GM21381 (cell line): ENCODE results near the gene ZNF792.
"Not testable (repeated sequence)": the region's sequence is repeated elsewhere in the genome, so short reads cannot be mapped to it uniquely, and the experiment has no call there.

Experiments used
- ATAC-seq: cut with Tn5 transposase; IDR thresholded peaks from one replicate; pipeline ENCODE4 v1.9.1; 2021; ENCODE audit warnings: mild to moderate bottlenecking, moderate library complexity; ENCODE audit not compliant: unreplicated experiment

Gene ZNF792

DNA sequence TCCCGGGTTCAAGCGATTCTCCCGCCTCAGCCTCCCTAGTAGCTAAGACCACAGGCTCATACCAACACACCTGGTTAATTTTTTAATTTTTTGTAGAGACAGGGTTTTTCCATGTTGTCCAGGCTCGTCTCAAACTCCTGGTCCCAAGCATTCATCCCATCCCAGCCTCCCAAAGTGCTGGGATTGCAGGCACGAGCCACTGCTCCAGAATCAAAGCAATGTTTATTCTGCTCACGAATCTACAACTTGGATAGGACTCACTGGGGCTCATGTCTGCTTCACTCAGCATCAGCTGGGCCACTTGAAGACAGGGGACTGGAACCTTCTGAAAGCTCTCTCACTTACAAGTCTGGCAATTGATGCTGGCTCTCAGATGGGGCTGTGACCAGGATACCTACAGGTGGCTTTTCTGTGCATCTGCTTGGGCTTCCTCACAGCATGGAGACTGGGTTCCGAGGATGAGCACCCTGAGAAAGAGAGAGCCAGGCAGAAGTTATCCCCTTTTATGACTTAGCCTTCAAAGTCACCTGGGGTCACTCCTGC, 8.2 kb upstream of the ZNF792 start:
- ATAC-seq, result no peak

DNA sequence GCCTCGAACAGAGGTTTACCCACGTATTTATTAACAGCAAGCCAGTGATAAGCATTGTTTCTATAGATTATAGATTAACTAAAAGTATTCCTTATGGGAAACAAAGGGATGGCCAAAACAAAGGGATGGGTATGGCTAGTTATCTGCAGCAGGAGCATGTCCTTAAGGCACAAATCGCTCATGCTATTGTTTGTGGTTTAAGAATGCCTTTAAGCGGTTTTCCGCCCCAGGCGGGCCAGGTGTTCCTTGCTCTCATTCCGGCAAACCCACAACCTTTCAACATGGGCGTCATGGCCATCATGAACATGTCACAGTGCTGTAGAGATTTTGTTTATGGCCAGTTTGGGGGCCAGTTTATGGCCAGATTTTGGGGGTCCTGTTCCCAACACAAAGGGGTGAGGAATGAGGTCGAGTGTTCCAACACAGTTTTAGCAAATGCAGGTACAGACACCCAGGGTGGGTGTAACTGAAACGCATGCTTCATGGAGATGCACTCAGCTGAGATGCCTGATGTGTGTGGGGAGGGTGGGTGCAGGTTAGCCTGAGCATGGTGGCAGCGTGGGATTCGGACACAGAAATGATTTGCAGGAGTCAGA, 6.3 kb upstream of the ZNF792 start:
- ATAC-seq, result not testable (repeated sequence)

DNA sequence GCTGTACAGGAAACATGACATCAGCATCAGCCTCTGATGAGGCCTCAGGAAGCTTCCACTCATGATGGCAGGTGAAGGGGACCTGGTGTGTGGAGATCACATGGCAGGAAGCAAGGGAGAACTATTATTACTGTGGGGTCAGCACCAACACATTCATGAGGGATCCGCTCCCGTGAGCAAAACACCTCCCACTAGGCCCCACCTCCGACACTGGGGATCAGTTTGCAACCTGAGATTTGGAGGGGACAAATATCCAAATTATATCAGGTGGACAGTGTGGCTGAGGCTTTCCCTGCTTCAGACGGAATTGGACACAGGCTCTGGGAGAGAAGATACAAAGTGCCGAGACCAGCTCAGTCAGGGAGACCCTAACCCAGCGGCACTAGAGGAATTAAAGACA, 5.7 kb upstream of the ZNF792 start:
- ATAC-seq, result no peak

DNA sequence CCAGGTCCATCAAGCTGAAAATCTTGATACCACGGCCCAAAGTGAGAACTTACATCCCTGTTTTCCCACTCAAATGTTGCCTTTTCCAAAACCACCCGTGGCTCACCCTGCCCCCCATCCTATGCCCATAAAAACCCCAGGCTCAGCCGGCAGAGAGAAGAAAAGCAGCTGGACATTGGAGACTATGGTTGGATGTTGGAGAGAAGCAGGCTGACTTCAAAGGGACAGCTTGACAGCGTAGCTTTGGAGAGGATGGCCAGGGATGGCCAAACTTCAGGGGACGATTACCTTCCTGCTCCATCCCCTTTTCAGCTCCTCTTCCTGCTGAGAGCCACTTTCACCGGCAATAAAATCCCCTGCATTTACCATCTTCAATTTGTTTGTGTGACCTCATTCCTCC, 3.5 kb upstream of the ZNF792 start:
- ATAC-seq, result no peak

DNA sequence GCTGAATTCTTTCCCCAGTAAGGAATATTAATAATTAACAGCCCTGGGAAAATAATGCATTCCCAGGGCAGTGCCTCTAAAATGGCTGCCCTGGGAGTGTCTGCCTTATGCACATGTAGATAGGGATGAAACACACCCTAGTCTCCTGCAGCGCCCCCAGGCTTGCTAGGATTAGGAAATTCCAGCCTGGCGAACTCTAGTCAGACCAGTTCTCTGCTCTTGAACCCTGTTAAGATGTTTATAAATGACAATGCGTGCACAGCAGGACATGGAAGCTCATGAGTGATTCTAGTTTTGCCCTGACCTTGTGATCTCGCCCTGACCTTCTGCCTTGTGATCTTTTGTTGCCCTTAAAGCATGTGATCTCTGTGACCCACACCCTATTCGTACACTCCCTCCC, 1.5 kb upstream of the ZNF792 start:
- not testable (repeated sequence) for ATAC-seq

DNA sequence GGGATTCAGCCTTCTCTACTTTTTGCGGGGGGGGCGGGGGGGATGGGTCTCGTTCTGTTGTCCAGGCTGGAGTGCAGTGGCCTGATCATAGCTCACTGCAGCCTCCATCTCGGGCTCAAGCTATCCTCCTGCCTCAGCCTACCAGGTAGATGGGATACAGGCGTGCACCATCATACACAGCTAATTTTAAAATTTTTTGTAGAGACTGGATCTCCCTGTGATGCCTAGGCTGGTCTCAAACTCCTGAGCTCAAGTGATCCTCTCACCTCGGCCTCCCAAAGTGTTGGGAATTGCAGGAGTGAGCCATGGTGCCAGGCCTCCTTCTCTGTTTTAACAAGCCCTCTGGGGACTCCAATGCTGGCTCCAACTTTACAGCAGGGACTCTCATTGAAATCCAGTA, 569 bp upstream of the ZNF792 start:
- ATAC-seq, result no peak

DNA sequence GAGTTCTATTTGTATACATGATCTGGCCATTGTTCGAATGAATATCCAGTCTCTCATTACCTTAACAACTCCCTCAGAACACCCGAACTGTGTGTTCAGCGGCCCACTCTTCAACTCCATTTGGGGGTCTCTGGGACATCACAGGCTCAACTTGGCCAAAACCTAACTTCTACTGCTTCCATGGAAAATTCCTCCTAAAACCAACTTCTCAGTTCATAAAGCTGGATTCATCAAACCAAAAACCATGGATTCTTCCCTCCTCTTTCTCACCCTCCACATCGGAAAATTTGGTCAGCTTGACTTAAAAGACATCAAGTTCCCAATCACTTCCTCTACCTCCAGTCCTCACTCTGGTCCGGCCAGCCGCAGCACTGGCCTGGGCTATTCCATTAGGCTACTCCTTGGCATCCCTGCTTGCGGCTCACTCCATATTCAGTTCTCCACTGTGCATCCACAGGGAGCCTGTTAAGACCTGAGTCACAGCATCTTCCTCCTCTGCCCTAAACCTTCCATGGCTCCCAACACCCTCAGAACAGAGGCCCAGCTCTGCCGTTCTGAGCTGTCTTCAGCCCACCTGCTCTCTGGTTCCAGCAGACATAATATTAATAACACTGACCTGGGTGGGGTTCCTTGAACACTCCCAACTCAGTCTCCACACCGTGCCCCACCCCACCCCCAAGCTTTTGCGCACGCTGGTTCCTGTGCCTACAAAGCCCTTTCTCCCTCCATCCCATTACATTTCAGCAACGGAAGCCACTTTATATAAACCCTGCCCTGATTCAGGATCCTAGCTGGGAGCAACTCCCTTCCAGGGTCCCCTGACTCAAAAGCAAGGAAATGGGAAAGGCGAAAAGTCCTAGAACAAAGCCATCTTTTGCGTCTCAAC, 1.1 kb downstream of the ZNF792 start:
- ATAC-seq, result no peak

DNA sequence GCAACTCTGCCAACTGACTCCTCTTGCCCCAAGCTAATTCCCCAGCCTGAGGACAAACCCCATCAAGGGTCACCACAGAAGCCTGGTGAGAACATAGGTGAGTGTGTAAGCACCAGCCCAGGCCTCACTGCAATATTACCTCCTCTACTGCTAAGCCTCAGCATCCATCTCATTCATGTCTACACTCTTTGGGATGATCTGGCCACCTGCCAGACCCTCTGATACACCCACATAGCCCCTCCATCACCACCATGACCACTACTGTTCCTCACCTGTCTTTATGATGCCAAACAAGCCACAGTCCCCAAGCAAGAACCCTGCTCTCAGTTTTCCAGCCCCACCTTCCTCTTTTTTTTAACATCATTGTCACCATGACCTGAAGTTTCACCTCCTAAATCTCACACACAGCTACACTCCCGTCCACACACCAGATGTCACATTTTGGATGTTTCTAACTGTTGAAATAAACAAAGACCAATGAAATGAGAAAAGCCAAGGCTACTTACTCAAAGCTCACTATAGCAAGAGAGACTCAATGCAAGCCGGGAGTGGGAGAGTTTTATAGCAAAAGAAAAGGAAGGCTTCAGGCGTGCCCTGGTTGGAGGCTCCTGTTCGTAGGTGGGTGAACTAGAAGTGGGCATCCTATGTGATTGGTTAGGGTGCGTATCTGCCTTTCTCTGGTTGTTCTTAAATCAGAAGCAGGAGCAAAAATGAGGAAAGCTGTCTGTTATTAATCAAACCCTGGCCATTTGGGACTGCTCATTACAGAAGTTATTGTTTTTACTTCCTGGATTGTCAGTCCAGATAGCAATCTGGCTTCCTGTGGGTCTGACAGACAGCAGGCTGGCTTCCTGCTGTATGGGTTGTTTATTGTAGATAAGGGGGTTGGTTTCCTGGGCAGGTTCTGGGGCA, 2.0 kb downstream of the ZNF792 start:
- ATAC-seq, result no peak

DNA sequence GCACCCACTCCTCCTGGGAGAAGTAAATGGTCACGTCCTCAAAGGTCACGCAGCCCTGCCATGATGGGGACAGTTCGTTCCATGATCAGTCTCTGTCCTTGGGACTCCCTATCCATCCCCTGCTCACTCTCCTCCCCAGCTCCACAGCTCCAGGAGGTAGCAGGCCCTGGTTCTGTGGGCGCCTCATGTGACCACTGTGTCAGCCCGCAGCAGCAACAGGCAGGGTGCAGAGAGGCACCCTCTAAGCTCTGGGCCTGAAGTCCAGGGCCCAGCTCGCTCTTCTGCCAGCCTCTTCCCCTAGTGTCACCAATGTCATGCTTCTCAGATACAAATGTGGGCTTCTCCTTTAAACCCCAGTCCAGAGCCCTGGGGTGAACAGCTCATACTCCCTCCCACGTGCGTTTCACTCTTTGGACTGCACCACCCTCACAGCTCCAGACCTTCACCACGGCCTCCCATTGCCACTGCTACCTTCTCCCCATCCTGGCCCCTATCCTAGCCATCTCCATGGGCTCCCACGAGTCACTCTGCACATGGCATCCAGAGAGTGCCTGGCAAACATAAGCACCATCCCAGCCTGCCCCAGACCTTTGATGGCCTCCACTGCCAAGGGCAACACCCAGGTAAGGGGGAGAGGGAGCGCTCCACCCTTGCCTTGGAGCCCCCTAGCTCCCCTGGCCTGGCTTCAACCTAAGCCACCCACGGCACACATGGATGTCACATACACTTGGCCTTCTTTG, 2.9 kb downstream of the ZNF792 start:
- ATAC-seq, result no peak

DNA sequence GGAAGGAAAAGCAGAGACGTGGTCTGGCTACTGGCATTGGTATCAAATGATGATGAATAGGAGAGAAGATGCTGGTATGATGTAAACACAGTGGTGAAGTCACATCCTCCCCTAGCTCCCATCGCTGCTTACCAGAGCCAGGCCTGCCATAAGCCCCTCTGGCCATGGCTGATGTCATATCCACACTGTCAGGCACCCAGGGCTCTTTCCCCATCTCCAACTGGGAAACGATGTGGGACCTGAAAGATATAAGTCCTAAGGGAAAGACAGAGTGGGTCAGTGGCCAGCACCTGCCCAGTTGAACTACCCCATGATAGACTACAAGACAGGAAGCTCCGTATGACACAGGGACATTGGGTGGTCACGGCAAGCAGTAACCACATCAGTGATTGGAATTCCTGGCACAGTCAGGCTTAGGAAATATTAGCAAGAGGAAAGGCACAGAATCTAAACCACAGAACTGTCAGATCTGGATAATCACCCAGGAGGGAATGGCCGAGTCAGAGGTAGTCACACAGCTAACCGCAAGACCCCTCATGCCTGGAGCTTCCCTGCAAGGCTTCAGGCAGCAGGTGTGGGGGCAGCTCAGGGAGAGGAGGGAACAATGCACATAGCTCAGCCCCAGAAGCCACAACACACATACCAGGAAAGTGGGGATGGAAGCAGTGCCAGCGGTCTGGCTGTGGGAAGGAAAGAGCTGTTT, 3.8 kb downstream of the ZNF792 start:
- ATAC-seq, result no peak

DNA sequence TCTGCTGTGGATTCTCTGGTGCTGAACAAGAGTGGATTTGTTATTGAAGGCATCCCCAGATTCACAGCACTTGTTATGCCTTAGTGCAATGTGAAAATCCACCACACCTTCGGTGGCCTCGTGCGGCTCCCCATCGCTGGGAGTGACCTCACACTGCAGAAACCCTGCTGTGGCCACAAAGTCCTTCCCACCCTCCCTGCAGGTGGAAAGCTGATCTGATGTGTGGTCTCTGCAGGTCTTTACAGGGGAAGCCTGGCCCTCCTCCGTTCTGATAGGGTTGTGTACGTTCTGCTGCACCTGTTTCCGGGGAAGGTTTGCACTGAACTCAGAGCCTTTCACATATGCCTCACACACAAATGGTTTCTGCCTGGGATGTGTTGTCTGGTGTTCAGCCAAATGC, 5.0 kb downstream of the ZNF792 start:
- no peak for ATAC-seq

DNA sequence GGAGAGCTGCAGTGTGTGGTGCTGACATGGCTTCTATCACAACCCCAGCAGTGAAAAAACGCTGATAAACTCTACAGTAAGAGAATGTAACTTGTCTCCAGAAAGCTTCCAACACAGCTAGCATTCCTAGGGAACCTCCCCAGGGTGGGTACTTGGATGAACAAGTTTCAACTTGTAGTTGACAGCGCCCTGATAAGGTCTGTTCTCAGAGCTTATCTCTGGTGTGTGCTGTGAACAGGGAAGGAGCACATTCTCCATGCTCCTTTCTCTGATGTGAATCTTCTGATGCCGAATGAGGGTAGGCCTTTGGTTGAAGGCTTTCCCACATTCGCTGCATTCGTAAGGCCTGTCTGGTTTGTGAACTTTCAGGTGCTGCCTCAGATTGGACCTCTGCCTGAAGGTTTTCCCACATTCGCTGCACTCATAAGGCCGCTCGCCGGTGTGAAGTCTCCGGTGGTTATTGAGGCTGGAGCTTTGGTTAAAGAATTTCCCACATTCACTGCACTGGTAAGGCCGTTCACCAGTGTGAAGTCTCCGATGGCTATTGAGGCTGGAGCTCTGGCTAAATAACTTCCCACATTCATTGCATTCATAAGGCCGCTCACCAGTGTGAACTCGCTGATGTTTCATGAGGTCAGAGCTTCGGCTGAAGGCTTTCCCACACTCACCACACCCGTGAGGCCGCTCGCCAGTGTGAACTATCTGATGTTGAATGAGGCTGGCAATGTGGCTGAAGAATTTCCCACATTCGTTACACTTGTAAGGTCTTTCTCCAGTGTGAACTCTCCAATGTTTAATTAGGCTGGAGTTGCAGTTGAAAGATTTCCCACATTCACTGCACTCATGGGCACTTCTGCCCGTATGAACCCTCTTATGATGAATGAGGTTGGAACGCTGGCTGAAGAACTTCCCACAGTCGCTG, 5.9 kb downstream of the ZNF792 start:
- no peak for ATAC-seq

DNA sequence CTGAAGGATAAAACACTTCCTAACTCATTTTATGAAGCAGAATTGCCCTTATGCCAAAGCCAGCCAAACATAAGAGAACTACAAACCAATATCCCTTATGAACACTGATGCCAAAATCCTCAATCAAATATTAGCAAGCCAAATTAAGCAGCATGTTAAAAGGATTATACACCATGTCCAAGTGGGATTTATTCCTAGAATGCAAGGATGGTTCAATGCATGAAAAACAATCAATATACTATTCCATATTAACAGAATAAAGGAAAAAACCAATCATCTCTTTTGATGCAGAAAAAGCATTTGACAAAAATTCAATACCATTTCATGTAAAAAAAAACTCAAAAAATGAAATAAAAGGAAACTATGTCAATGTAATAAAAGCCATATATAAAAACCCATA, 10.9 kb downstream of the ZNF792 start:
- no peak for ATAC-seq

DNA sequence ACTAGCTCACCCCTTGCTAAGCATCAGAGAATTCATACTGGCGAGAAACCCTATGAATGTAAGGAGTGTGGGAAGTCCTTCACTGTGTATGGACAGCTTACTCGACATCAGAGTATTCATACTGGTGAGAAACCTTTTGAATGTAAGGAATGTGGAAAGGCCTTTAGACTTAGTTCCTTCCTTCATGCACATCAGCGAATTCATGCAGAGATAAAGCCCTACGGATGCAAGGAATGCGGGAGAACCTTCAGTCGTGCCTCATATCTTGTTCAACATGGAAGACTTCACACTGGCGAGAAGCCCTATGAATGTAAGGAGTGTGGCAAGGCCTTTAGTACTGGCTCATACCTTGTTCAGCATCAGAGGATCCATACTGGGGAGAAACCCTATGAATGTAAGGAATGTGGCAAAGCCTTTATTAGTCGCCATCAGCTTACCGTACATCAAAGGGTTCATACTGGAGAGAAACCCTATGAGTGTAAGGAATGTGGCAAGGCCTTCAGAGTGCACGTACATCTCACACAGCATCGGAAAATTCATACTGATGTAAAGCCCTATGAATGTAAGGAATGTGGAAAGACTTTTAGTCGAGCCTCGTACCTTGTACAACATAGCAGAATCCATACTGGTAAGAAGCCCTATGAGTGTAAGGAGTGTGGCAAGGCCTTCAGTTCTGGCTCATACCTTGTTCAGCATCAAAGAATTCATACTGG, 20.0 kb downstream of the ZNF792 start:
- ATAC-seq, result no peak

DNA sequence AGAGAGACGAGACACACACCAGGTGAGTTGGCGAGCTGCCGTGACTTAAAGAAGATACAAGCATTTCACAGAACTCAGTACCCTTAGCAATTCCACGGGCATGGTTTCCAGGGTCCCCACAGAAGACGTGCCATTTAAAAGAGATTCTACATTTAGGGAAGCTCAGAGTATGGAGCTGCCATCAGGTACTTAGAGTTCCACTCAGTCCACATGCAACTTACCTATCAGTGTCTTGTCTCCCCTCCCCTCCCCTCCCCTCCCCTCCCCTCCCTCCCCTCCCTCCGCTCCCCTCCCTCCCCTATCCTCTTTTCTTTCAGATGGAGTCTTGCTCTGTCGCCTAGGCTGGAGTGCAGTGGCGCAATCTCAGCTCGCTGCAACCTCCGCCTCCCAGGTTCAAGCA, 25.1 kb downstream of the ZNF792 start:
- no peak for ATAC-seq

DNA sequence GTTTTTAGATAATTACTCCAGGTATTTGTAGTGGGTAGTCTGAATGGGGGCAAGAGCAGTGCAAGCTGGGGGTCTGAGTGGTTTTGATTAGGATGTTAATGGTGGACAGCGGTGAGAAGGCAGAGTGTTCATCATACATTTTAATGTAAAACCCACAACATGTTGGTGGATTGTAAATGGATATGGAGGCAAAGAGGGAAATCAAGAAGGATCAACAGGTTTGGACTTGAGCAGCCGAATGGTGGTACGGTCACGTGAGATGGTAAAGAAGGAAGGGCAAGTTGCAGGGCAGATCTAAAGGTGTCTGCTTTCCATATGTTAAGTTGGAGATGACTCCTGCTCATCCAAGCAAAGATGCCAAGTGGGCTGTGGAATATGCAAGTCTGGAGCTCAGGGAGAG, 27.8 kb downstream of the ZNF792 start:
- no peak for ATAC-seq

DNA sequence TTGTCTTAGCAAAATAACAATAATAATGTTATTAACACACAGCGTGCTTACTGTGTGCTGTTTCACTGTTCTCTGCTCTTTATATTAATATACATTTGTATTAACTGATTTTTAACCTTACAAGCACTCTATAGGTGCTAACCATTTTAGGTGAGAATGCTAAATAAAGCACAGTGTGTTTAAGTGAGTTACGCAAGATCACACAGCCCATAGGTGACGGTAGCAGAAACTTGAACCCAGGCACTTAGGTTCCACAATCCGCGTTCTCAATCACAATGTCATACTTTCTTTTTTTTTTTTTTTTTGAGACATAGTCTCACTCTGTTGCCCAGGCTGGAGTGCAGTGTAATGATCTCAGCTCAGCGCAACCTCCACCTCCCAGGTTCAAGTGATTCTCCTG, 31.5 kb downstream of the ZNF792 start:
- ATAC-seq, result no peak

DNA sequence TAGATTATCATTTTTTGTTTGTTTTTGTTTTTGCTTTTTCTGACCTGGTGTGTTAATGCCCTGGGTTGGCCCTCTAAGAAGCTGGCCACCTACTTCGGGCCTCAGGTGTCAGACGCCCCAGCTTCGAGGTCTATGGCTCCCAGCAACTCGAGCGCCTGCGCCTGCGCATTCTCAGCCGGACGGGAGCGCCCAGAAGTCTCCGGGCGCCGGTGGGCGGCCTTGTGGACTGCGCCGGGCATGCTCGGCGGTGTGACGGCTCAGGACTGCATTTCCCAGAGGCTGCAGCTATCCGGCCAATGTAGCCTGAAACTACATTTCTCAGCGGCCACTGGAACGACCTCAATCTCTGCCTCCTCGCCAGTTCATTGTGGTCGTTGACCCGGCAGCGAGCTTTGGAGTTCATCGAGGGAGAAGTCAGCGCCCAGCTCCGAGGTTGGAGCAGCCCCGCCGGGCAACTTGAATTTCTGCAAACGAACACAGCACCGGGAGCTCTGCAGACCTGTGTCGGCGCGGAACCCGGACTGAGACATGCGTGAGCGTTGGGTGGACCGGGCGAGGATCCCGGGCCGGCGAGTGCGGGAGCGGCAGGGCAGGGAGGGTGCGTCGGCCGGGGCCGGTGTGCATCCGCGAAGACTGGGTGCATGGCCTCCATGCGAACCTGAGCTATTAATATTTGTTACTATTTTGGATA, 37.2 kb downstream of the ZNF792 start, which contains the start of gene ZNF30:
Gene ZNF30 (plus strand): TSS at position 219 of the 691 bp plus-strand sequence. CDS start 3,045 bp downstream, outside the sequence.
- ATAC-seq, result peak; percentile 94
